Esophagus muscularis mucosa (tissue), 4 donors: ENCODE measurements around the gene MYH6.

Source experiments
- EP300 ChIP-seq: sonication (generic); formaldehyde crosslinking; IDR thresholded peaks from one replicate; pipeline ENCODE4 v1.6.1; 2017; ENCODE audit warnings: antibody characterized with exemption
- POLR2A ChIP-seq: fragments of 450-650 bp; IDR thresholded peaks from one replicate; pipeline ENCODE4 v1.6.1; 2017; ENCODE audit warnings: antibody characterized with exemption, moderate library complexity, mild to moderate bottlenecking, low read depth
- POLR2AphosphoS5 ChIP-seq, 2 donors: sonication (generic); formaldehyde crosslinking; IDR thresholded peaks; one replicate each; pipeline ENCODE4 v1.6.1; 2017; ENCODE audit warnings: antibody characterized with exemption in 2 of 2
- TF ChIP-seq, protein P1 (sequence below), 3 experiments: fragments of 200-600 bp in 2 of 3; fragments of 450-650 bp in 1 of 3; sonication (generic) in 2 of 3; IDR thresholded peaks; one replicate each; pipeline ENCODE4 v1.5.1; 2017 to 2019; ENCODE audit warnings: antibody characterized with exemption in 3 of 3, mild to moderate bottlenecking in 2 of 3, moderate library complexity in 1 of 3

DNA sequence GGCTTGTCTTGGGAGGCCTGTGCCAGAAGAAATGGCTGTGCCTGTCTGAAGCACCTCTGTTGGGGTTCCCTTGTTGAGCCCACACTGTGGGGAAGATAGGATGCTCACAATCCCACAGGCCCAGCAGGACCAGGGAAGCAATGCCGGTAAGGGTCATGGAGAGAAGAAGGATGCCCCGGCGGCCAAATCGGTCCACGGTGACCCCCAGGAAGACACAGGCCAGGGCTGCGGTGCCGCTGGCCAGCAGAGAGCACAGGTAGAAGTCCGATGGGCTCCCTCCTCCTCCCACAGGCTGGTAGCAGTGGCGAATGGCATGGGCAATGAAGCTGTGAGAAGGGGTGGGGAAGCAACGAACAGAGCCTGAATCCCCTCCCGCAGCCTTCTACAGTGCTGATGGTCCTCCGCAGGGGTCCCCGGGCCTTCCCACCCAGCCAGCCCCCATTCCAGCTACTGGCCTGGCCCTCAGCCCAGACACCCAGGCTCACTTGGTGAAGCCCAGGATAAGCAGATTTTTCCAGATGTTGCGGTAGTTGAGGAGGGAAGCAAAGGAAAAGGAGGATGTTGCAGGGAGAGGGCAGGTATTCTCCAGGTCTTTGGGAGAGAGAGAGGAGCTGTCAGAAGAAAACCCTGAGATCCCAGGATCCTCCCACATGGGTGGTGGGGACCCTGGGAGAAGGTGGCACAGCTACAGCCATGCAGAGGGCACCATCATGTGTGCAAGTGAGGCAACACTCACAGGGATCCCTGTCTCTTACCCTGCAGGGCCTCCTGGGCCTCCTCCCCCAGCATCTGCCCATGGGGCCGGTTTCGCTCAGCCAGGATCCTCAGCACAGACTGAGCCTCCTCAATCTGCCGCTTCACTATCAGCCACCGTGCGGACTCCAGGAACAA, 60.4 kb downstream of the MYH6 start:
- TF ChIP-seq, protein P1, sequence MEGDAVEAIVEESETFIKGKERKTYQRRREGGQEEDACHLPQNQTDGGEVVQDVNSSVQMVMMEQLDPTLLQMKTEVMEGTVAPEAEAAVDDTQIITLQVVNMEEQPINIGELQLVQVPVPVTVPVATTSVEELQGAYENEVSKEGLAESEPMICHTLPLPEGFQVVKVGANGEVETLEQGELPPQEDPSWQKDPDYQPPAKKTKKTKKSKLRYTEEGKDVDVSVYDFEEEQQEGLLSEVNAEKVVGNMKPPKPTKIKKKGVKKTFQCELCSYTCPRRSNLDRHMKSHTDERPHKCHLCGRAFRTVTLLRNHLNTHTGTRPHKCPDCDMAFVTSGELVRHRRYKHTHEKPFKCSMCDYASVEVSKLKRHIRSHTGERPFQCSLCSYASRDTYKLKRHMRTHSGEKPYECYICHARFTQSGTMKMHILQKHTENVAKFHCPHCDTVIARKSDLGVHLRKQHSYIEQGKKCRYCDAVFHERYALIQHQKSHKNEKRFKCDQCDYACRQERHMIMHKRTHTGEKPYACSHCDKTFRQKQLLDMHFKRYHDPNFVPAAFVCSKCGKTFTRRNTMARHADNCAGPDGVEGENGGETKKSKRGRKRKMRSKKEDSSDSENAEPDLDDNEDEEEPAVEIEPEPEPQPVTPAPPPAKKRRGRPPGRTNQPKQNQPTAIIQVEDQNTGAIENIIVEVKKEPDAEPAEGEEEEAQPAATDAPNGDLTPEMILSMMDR (IDR thresholded peaks at IDR 0.05): no peak
- TF ChIP-seq POLR2A (no peak), POLR2AphosphoS5 (IDR thresholded peaks at IDR 0.05) (no peak), EP300 (no peak)
